ENCODE results near the gene STPG2.

- TF ChIP-seq CTCF (IDR thresholded peaks at IDR 0.05; ENCODE audit: insufficient read depth, low read depth, low read length) (no peak), EZH2 (IDR thresholded peaks at IDR 0.05; ENCODE audit: insufficient read depth, low read length) (no peak)
These were observed 33.1 kb downstream of the STPG2 start for GRCh38 chr4:98110214-98110613.

All from astrocyte (in vitro differentiated cells and primary cell).